HepG2 (cell line): ENCODE results near the gene PRKACA. TPM values are rescaled to one million over a fixed set of nuclear protein-coding genes. Genes with fewer than 3 reads are reported as not detected.

Experiments
- EED ChIP-seq: sonication (generic); formaldehyde crosslinking; IDR thresholded peaks from 2 replicates; pipeline ENCODE4 v1.5.0; 2020; ENCODE audit warnings: mild to moderate bottlenecking, missing genetic modification reagents
- ELF1 ChIP-seq: sonication (generic); formaldehyde crosslinking; IDR thresholded peaks from 2 replicates; pipeline ENCODE4 v1.4.0; 2020; ENCODE audit warnings: missing genetic modification reagents
- ESRRA ChIP-seq: sonication (generic); formaldehyde crosslinking; IDR thresholded peaks from 2 replicates; pipeline ENCODE4 v1.5.1; 2020; ENCODE audit warnings: mild to moderate bottlenecking, low read depth, missing genetic modification reagents
- MYC ChIP-seq: sonication (generic); formaldehyde crosslinking; IDR thresholded peaks from 2 replicates; pipeline ENCODE4 v1.9.0; 2021; ENCODE audit warnings: missing genetic modification reagents, borderline replicate concordance
- NFYC ChIP-seq: IDR thresholded peaks from 2 replicates; pipeline ENCODE4 v1.6.1; 2016; ENCODE audit warnings: missing genetic modification reagents, missing compliant biosample characterization
- RFXANK ChIP-seq: IDR thresholded peaks from 2 replicates; pipeline ENCODE4 v1.6.1; 2016
- SALL2 ChIP-seq: sonication (generic); formaldehyde crosslinking; IDR thresholded peaks from 2 replicates; pipeline ENCODE4 v1.8.1; 2023; ENCODE audit warnings: mild to moderate bottlenecking, missing genetic modification reagents, inconsistent platforms
- SMAD1 ChIP-seq: sonication (generic); formaldehyde crosslinking; IDR thresholded peaks from 2 replicates; pipeline ENCODE4 v1.4.0; 2020; ENCODE audit warnings: missing genetic modification reagents, low read depth, mild to moderate bottlenecking, borderline replicate concordance
- SOX6 ChIP-seq, 2 experiments: fragments of 450-650 bp in 1 of 2; sonication (generic) in 1 of 2; formaldehyde crosslinking in 1 of 2; IDR thresholded peaks; 2 replicates each; pipeline versions ENCODE4 v1.4.0 to v1.6.1; 2017 to 2020; ENCODE audit warnings: antibody characterized with exemption in 1 of 2, mild to moderate bottlenecking in 1 of 2, missing genetic modification reagents in 1 of 2
- XBP1 ChIP-seq: sonication (generic); formaldehyde crosslinking; IDR thresholded peaks from 2 replicates; pipeline ENCODE4 v1.5.0; 2020; ENCODE audit warnings: missing genetic modification reagents
- ZNF253 ChIP-seq: sonication (generic); formaldehyde crosslinking; IDR thresholded peaks from 2 replicates; pipeline ENCODE4 v1.8.0; 2022; ENCODE audit warnings: mild to moderate bottlenecking, missing genetic modification reagents, borderline replicate concordance
- ZNF274 ChIP-seq: sonication (generic); formaldehyde crosslinking; IDR thresholded peaks from 2 replicates; pipeline ENCODE4 v1.5.1; 2020; ENCODE audit warnings: mild to moderate bottlenecking, missing genetic modification reagents
- ZNF788 ChIP-seq: sonication (generic); formaldehyde crosslinking; IDR thresholded peaks from 2 replicates; pipeline ENCODE4 v1.5.0; 2020; ENCODE audit warnings: mild to moderate bottlenecking, missing genetic modification reagents, borderline replicate concordance
- ZSCAN12 ChIP-seq: sonication (generic); formaldehyde crosslinking; IDR thresholded peaks from 2 replicates; pipeline ENCODE4 v1.9.0; 2021; ENCODE audit warnings: mild to moderate bottlenecking, missing genetic modification reagents
- polyA plus RNA-seq, 8 experiments: library from polyadenylated mRNA; depleted of rRNA in 3 of 8; stranded (reverse) in 7 of 8; unstranded in 1 of 8; fragments of >200 nt; fragmentation: Illumina TruSeq in 4 of 8; extraction: Trizol in 4 of 8; gene quantifications; 2 replicates each; pipeline versions ENCODE4 v1.2.1 to v1.2.3, GENCODE V29; 2011 to 2016; ENCODE audit warnings: low read depth in 4 of 8, missing spikeins in 1 of 8, mixed read lengths in 1 of 8; ENCODE audit not compliant: insufficient read depth in 1 of 8
- total RNA-seq, 5 experiments: library from RNA; depleted of rRNA; stranded (reverse); fragments of >200 nt; fragmentation: Illumina TruSeq; extraction: Trizol; gene quantifications; 2 replicates each; pipeline ENCODE4 v1.2.3, GENCODE V29; 2016; ENCODE audit warnings: low read depth in 1 of 5
- TF ChIP-seq, protein P1 (sequence below): sonication (generic); formaldehyde crosslinking; IDR thresholded peaks from 2 replicates; pipeline ENCODE4 v1.4.0; 2020; ENCODE audit warnings: missing genetic modification reagents
- TF ChIP-seq, protein P2 (sequence below): sonication (generic); formaldehyde crosslinking; IDR thresholded peaks from one replicate; pipeline ENCODE4 v1.5.1; 2020; ENCODE audit warnings: mild to moderate bottlenecking, missing genetic modification reagents; ENCODE audit errors: not compliant biosample characterization
- TF ChIP-seq, protein P3 (sequence below): sonication (generic); formaldehyde crosslinking; IDR thresholded peaks from 2 replicates; pipeline ENCODE4 v1.4.0; 2020; ENCODE audit warnings: mild to moderate bottlenecking, low read depth, missing genetic modification reagents
- TF ChIP-seq, protein P4 (sequence below): sonication (generic); formaldehyde crosslinking; IDR thresholded peaks from 2 replicates; pipeline ENCODE4 v1.4.0; 2020; ENCODE audit warnings: missing genetic modification reagents

PRKACA gene
- total and polyA plus RNA-seq, 2 of the 13 experiments (the other 11 are each of a cell fraction or from before 2014, with no cell fraction given) = 11.0 to 18.2 TPM

DNA sequence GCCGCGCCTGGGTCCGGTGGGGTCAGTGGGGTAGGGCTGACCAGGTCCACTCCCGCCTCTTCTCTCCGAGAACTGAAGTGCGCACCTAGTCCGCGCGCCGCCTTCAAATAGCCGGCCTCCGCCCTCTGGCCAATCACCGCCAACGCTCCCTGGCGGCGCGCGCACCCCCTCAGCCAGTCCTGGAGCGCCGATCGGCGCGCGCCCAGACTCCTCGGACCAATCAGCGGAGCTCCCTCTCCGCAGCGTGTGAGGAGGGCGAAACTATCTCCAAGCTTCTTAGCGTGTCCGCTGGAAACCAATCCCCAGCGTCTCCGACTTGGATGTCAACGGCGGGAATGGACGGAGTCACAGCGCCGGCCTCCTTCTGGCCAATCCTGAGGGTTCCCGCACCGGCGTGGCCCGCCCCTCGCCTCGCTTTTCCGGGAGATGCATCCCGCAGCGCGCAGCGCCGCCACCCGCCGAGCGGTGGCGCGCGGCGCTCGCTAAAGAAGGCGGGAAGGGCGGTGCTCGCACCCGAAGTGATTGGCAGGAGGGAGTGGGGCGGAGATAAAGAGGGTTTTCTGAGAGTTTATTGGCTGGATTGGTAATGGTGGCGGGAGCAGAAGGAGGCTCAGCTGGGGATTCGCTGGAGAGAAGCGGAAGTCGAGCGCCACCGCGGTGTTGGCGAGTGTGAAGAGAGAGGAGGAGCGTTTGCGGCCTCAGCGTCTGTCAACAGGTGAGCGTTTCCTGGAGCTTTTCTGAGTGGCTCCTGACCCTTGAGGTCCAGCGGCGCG is 19.1 kb upstream of the PRKACA start, which contains the start of gene ASF1B (continued):
- TF ChIP-seq, protein P1, sequence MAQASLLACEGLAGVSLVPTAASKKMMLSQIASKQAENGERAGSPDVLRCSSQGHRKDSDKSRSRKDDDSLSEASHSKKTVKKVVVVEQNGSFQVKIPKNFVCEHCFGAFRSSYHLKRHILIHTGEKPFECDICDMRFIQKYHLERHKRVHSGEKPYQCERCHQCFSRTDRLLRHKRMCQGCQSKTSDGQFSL (CRISPR knock-in tag) = no peak
- peak; percentile 71; the same call in 1 of the 2 replicates for TF ChIP-seq SALL2 (CRISPR knock-in tag)
- TF ChIP-seq SOX6 (IDR thresholded peaks at IDR 0.05) = no peak
- peak; percentile 50 for TF ChIP-seq SOX6 (CRISPR knock-in tag; IDR thresholded peaks at IDR 0.05)
- peak; percentile 51; the same call in 1 of the 2 replicates for TF ChIP-seq ESRRA (CRISPR knock-in tag)
- peak; percentile 55; the same call in 1 of the 2 replicates for TF ChIP-seq RFXANK
- TF ChIP-seq, protein P2, sequence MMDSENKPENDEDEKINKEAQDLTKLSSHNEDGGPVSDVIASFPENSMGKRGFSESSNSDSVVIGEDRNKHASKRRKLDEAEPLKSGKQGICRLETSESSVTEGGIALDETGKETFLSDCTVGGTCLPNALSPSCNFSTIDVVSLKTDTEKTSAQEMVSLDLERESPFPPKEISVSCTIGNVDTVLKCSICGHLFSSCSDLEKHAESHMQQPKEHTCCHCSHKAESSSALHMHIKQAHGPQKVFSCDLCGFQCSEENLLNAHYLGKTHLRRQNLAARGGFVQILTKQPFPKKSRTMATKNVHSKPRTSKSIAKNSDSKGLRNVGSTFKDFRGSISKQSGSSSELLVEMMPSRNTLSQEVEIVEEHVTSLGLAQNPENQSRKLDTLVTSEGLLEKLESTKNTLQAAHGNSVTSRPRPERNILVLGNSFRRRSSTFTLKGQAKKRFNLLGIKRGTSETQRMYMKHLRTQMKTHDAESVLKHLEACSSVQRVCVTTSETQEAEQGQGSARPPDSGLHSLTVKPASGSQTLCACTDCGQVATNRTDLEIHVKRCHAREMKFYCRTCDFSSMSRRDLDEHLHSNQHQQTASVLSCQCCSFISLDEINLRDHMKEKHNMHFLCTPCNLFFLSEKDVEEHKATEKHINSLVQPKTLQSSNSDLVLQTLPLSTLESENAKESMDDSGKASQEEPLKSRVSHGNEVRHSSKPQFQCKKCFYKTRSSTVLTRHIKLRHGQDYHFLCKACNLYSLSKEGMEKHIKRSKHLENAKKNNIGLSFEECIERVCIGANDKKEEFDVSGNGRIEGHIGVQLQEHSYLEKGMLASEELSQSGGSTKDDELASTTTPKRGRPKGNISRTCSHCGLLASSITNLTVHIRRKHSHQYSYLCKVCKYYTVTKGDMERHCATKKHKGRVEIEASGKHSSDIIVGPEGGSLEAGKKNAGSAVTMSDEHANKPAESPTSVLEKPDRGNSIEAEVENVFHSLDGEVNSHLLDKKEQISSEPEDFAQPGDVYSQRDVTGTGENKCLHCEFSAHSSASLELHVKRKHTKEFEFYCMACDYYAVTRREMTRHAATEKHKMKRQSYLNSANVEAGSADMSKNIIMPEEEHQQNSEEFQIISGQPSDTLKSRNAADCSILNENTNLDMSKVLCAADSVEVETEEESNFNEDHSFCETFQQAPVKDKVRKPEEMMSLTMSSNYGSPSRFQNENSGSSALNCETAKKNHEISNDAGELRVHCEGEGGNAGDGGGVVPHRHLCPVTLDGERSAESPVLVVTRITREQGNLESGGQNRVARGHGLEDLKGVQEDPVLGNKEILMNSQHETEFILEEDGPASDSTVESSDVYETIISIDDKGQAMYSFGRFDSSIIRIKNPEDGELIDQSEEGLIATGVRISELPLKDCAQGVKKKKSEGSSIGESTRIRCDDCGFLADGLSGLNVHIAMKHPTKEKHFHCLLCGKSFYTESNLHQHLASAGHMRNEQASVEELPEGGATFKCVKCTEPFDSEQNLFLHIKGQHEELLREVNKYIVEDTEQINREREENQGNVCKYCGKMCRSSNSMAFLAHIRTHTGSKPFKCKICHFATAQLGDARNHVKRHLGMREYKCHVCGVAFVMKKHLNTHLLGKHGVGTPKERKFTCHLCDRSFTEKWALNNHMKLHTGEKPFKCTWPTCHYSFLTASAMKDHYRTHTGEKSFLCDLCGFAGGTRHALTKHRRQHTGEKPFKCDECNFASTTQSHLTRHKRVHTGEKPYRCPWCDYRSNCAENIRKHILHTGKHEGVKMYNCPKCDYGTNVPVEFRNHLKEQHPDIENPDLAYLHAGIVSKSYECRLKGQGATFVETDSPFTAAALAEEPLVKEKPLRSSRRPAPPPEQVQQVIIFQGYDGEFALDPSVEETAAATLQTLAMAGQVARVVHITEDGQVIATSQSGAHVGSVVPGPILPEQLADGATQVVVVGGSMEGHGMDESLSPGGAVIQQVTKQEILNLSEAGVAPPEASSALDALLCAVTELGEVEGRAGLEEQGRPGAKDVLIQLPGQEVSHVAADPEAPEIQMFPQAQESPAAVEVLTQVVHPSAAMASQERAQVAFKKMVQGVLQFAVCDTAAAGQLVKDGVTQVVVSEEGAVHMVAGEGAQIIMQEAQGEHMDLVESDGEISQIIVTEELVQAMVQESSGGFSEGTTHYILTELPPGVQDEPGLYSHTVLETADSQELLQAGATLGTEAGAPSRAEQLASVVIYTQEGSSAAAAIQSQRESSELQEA (CRISPR knock-in tag) = no peak
- TF ChIP-seq ELF1 (CRISPR knock-in tag) = peak; percentile 79
- no peak for TF ChIP-seq EED
- TF ChIP-seq ZSCAN12 = 0 out of 2 replicates have a peak, but pooled peaks have one; percentile 8
- TF ChIP-seq SMAD1 (CRISPR knock-in tag) = no peak
- no peak for TF ChIP-seq XBP1 (CRISPR knock-in tag)
- TF ChIP-seq, protein P3, sequence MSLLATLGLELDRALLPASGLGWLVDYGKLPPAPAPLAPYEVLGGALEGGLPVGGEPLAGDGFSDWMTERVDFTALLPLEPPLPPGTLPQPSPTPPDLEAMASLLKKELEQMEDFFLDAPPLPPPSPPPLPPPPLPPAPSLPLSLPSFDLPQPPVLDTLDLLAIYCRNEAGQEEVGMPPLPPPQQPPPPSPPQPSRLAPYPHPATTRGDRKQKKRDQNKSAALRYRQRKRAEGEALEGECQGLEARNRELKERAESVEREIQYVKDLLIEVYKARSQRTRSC (CRISPR knock-in tag) = 0 out of 2 replicates have a peak, but pooled peaks have one; percentile 10
- no peak for TF ChIP-seq ZNF274 (CRISPR knock-in tag)
- TF ChIP-seq, protein P4, sequence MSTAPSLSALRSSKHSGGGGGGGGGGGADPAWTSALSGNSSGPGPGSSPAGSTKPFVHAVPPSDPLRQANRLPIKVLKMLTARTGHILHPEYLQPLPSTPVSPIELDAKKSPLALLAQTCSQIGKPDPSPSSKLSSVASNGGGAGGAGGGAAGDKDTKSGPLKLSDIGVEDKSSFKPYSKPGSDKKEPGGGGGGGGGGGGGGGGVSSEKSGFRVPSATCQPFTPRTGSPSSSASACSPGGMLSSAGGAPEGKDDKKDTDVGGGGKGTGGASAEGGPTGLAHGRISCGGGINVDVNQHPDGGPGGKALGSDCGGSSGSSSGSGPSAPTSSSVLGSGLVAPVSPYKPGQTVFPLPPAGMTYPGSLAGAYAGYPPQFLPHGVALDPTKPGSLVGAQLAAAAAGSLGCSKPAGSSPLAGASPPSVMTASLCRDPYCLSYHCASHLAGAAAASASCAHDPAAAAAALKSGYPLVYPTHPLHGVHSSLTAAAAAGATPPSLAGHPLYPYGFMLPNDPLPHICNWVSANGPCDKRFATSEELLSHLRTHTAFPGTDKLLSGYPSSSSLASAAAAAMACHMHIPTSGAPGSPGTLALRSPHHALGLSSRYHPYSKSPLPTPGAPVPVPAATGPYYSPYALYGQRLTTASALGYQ = no peak
- peak; percentile 95 for TF ChIP-seq NFYC (CRISPR knock-in tag)
- TF ChIP-seq ZNF788 (CRISPR knock-in tag) = peak; percentile 16; the same call in 1 of the 2 replicates
- peak; percentile 55; the same call in 1 of the 2 replicates for TF ChIP-seq MYC (CRISPR knock-in tag)
- peak; percentile 95 for TF ChIP-seq ZNF253 (CRISPR knock-in tag)
